ENCODE measurements around the gene LCN12. TPM values are rescaled to one million over a fixed set of nuclear protein-coding genes. Genes with fewer than 3 reads are reported as not detected.
A peak's percentile ranks its signal among the peaks of the same experiment; 100 is the strongest.

LCN12 gene
- 10 to 100 TPM in 5 of 6 experiments, 1 to 10 TPM in 1; 2.7 to 36.4 (median 20.3) TPM for total RNA-seq
- long read RNA-seq, partial matches to known transcripts: 1 of 2 reads
- long read RNA-seq, other reads (novel, unspliced or antisense): 0 of 2 reads

GRCh38 chr9:136951541-136952320 lies at the start of gene LCN12:
Gene LCN12, plus strand, starts transcription at chr9:136952273. Its CDS starts 55 bp downstream, at chr9:136952328.
- TF ChIP-seq POLR2A (IDR thresholded peaks at IDR 0.05) (no peak), CTCF (IDR thresholded peaks at IDR 0.05) (no peak)
- WGBS (ENCODE audit: insufficient coverage, low coverage, low lambda C conversion rate, missing lambda C conversion rate): 100% methylated on average over 4 of the region's 14 CpGs
- peak in 1 of 3 donors; percentile 27 for DNase-seq
- H3K4me3 ChIP-seq: no peak within 1 kb of the TSS
- intact Hi-C loops (cut with DNase I): loop anchor here in 1 of 2 donors (5.0 kb wide), 1 partner anchor 81 kb away; the partner anchor contains the start of gene FUT7
- H3K36me3 ChIP-seq: no peaks in the 10 kb centered on the region
- no peaks in the 10 kb centered on the region for H3K9me3 ChIP-seq
- ATAC-seq: no peak
- H3K4me1 ChIP-seq: peaks cover 0 to 22% (median 10%) of the 10 kb centered on the region in 4 donors
- H3K27ac ChIP-seq: peak within 1 kb of the TSS in 2 of 3 donors; percentile 86 to 98
- no peaks in the 10 kb centered on the region for H3K27me3 ChIP-seq

GRCh38 chr9:136903041-136903554 lies 49.0 kb upstream of the LCN12 start:
- peak; percentile 19 to 65 (median 42) for ATAC-seq
- no peaks in the 10 kb centered on the region for H3K27me3 ChIP-seq
- intact Hi-C loops (cut with DNase I): no loop called here
- peaks cover 0 to 30% (median 14%) of the 10 kb centered on the region in 4 donors for H3K4me1 ChIP-seq
- H3K36me3 ChIP-seq: peaks cover 0 to 28% (median 6%) of the 10 kb centered on the region in 4 donors
- TF ChIP-seq CTCF (IDR thresholded peaks at IDR 0.05) (no peak), POLR2A (IDR thresholded peaks at IDR 0.05) (no peak)
- no peak overlapping the region for H3K4me3 ChIP-seq
- peak in 2 of 3 donors; percentile 73 to 80 for DNase-seq
- 34% methylated on average over 12 of the region's 12 CpGs for WGBS (ENCODE audit: insufficient coverage, low coverage, low lambda C conversion rate, missing lambda C conversion rate)
- no peaks in the 10 kb centered on the region for H3K9me3 ChIP-seq
- peak overlapping the region; percentile 80 to 89 (median 84) for H3K27ac ChIP-seq

GRCh38 chr9:136906266-136906665 lies 45.8 kb upstream of the LCN12 start:
- DNase-seq (no peak), ATAC-seq (no peak)
- H3K36me3 ChIP-seq: peaks cover 0 to 10% (median 2%) of the 10 kb centered on the region in 4 donors
- TF ChIP-seq POLR2A (IDR thresholded peaks at IDR 0.05): no peak
- no peak for TF ChIP-seq CTCF (IDR thresholded peaks at IDR 0.05)
- no peaks in the 10 kb centered on the region for H3K9me3 ChIP-seq
- no peak overlapping the region for H3K27ac ChIP-seq
- no peaks in the 10 kb centered on the region for H3K27me3 ChIP-seq
- H3K4me1 ChIP-seq: peaks cover 0 to 24% (median 14%) of the 10 kb centered on the region in 4 donors
- H3K4me3 ChIP-seq: no peak overlapping the region
- WGBS (ENCODE audit: insufficient coverage, low coverage, low lambda C conversion rate, missing lambda C conversion rate): 77% methylated on average over 4 of the region's 4 CpGs
- intact Hi-C loops (cut with DNase I): no loop called here

GRCh38 chr9:136907011-136907914 lies 44.8 kb upstream of the LCN12 start:
- ATAC-seq: no peak
- 97% methylated on average over 9 of the region's 29 CpGs for WGBS (ENCODE audit: insufficient coverage, low coverage, low lambda C conversion rate, missing lambda C conversion rate)
- intact Hi-C loops (cut with DNase I): no loop called here
- no peak for DNase-seq
- H3K36me3 ChIP-seq: peaks cover 0 to 10% (median 2%) of the 10 kb centered on the region in 4 donors
- H3K27ac ChIP-seq: no peak overlapping the region
- TF ChIP-seq POLR2A (IDR thresholded peaks at IDR 0.05): no peak
- no peak for TF ChIP-seq CTCF (IDR thresholded peaks at IDR 0.05)
- no peaks in the 10 kb centered on the region for H3K9me3 ChIP-seq
- peaks cover 0 to 14% (median 6%) of the 10 kb centered on the region in 4 donors for H3K4me1 ChIP-seq
- no peaks in the 10 kb centered on the region for H3K27me3 ChIP-seq
- H3K4me3 ChIP-seq: no peak overlapping the region

Data from right lobe of liver (tissue), 6 donors.